Activated B cell treated with CpG ODN at 0.5 μM for 24 hours (primary cell): Measurements from ENCODE around the gene PHOSPHO2. TPM values are rescaled to one million over a fixed set of nuclear protein-coding genes. Genes with fewer than 3 reads are reported as not detected.

Source experiments
- ATAC-seq: fragments of 200-7000 bp; cut with Tn5 transposase; one replicate; pipeline ENCODE4 v1.10.0; 2021; ENCODE audit warnings: low read depth, mild to moderate bottlenecking, moderate library complexity
- CTCF ChIA-PET: fragments of 350-600 bp; sonication (Branson Sonifier 250); formaldehyde crosslinking; loops from one replicate; lab custom pipeline; 2021; ENCODE audit warnings: antibody characterized with exemption; lab: Charles Lee
- POLR2A ChIA-PET: fragments of 350-600 bp; sonication (Branson Sonifier 250); formaldehyde crosslinking; loops from one replicate; lab custom pipeline; 2021; ENCODE audit warnings: antibody characterized with exemption; lab: Charles Lee
- DNase-seq: peaks from one replicate; pipeline ENCODE4 v3.0.0; 2022
- H3K27ac Mint-ChIP-seq: one replicate; pipeline ENCODE4 v1.8.0; 2020; ENCODE audit warnings: mixed read lengths
- H3K27me3 Mint-ChIP-seq: one replicate; pipeline ENCODE4 v1.8.0; 2021; ENCODE audit warnings: mixed read lengths
- H3K36me3 Mint-ChIP-seq: one replicate; pipeline ENCODE4 v1.8.0; 2021; ENCODE audit warnings: low read depth, mixed read lengths
- H3K4me1 Mint-ChIP-seq: one replicate; pipeline ENCODE4 v1.8.0; 2021; ENCODE audit warnings: mixed read lengths
- H3K4me3 Mint-ChIP-seq: one replicate; pipeline ENCODE4 v1.8.0; 2020; ENCODE audit warnings: mild to moderate bottlenecking, mixed read lengths
- H3K9me3 Mint-ChIP-seq: one replicate; pipeline ENCODE4 v1.8.0; 2020; ENCODE audit warnings: mixed read lengths
- CTCF ChIP-seq: fragments of 200-600 bp; IDR thresholded peaks from one replicate; pipeline ENCODE4 v1.8.0; 2022; ENCODE audit warnings: antibody characterized with exemption, mild to moderate bottlenecking
- intact Hi-C: fragments of 100-400 bp; cut with micrococcal nuclease; formaldehyde crosslinking; loops from one replicate; pipeline ENCODE4 v1.15.1; 2024
- total RNA-seq: library from RNA; stranded (reverse); gene quantifications from 2 replicates; pipeline ENCODE4 v1.2.3, GENCODE V29; 2022

The PHOSPHO2 gene
- total RNA-seq, 1 donor from 2014 or later: 6.3 TPM

DNA sequence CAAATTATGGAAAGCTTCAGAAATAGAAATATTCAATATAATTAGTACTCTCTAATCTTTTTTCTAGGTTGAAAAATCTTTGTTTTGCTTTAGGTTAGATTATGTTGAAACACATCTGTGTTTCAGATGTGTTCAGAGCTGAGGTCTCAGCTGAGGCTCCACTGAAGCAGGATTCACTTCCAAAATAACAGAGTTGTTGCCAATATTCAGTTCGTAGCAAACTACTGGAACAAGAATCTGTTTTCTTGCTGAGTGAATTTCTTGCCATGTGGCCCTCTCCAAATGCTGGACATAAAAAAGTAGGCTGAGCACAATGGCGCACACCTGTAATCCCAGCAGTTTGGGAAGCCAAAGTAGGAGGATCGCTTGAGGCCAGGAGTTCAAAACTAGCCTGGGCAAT is 8.7 kb downstream of the PHOSPHO2 start:
- Mint-ChIP-seq H3K27ac (no peak overlapping the region), H3K4me1 (no peaks in the 10 kb centered on the region), H3K9me3 (no peaks in the 10 kb centered on the region), H3K4me3 (no peak overlapping the region), H3K27me3 (no peaks in the 10 kb centered on the region), H3K36me3 (peaks cover 21% of the 10 kb centered on the region)
- intact Hi-C loops: no loop called here
- CTCF ChIA-PET: no interaction called here
- POLR2A ChIA-PET: no interaction called here
- ATAC-seq (no peak), DNase-seq (no peak)
- TF ChIP-seq CTCF: no peak

- H3K9me3 Mint-ChIP-seq: no peaks in the 10 kb centered on the region
- H3K27me3 Mint-ChIP-seq: no peaks in the 10 kb centered on the region
- H3K27ac Mint-ChIP-seq: no peak overlapping the region
- no peak overlapping the region for H3K4me3 Mint-ChIP-seq
- DNase-seq (no peak), ATAC-seq (no peak)
- no peak for TF ChIP-seq CTCF
- peaks cover 17% of the 10 kb centered on the region for H3K36me3 Mint-ChIP-seq
- intact Hi-C loops: no loop called here
- no peaks in the 10 kb centered on the region for H3K4me1 Mint-ChIP-seq
- ChIA-PET POLR2A (no interaction called here), CTCF (no interaction called here)
These were observed 10.0 kb downstream of the PHOSPHO2 start for GRCh38 chr2:169704160-169704708.

DNA sequence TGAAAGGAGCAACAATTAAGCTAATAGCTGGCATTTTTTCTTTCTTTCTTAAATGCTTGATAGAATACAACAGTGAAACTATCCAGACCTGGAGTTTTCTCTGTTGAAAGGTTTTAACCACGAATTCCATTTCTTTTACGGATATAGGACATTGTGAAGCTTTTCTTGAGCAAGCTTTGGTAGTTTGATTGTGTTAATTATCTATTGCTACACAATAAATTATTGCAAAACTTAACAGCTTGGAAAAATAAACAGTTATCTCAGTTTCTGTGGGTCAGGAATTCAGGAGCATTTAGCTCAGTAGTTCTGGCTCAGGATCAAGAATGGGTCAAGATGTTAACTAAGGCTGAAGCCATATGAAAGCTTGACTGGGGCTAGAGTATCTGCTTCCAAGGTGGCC is 11.7 kb downstream of the PHOSPHO2 start:
- H3K27ac Mint-ChIP-seq: no peak overlapping the region
- ChIA-PET POLR2A (no interaction called here), CTCF (no interaction called here)
- ATAC-seq: no peak
- intact Hi-C loops: no loop called here
- no peaks in the 10 kb centered on the region for H3K9me3 Mint-ChIP-seq
- H3K36me3 Mint-ChIP-seq: peaks cover 12% of the 10 kb centered on the region
- H3K4me3 Mint-ChIP-seq: no peak overlapping the region
- no peak for DNase-seq
- TF ChIP-seq CTCF: no peak
- H3K4me1 Mint-ChIP-seq: no peaks in the 10 kb centered on the region
- no peaks in the 10 kb centered on the region for H3K27me3 Mint-ChIP-seq

GRCh38 chr2:169707626-169708025 is 13.4 kb downstream of the PHOSPHO2 start:
- ATAC-seq (no peak), DNase-seq (no peak)
- no peak overlapping the region for H3K4me3 Mint-ChIP-seq
- H3K4me1 Mint-ChIP-seq: no peaks in the 10 kb centered on the region
- ChIA-PET POLR2A (no interaction called here), CTCF (no interaction called here)
- peaks cover 6% of the 10 kb centered on the region for H3K9me3 Mint-ChIP-seq
- no peak for TF ChIP-seq CTCF
- peaks cover 10% of the 10 kb centered on the region for H3K36me3 Mint-ChIP-seq
- intact Hi-C loops: no loop called here
- no peaks in the 10 kb centered on the region for H3K27me3 Mint-ChIP-seq
- H3K27ac Mint-ChIP-seq: no peak overlapping the region

DNA sequence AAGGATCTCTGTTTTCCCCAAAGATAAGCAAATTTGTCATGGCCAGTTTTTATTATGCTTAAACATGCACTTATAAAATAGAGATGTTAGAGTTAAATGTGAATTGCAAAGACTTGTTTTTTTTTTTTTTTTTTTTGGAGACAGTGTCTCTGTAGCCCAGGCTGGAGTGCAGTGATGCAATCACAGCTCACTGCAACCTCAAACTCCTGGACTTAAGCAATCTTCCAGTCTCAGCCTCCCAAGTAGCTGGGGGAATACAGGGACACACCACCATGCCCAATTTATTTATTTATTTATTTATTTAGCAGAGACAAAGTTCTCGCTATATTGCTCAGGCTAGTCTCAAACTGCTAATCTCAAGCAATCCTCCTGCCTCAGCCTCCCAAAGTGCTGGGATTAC is 15.1 kb downstream of the PHOSPHO2 start:
- Mint-ChIP-seq H3K9me3 (peaks cover 6% of the 10 kb centered on the region), H3K4me3 (no peak overlapping the region), H3K36me3 (peaks cover 10% of the 10 kb centered on the region), H3K27ac (no peak overlapping the region), H3K4me1 (no peaks in the 10 kb centered on the region), H3K27me3 (no peaks in the 10 kb centered on the region)
- CTCF ChIA-PET: no interaction called here
- DNase-seq (no peak), ATAC-seq (no peak)
- POLR2A ChIA-PET: no interaction called here
- no peak for TF ChIP-seq CTCF
- intact Hi-C loops: no loop called here
